PC-3 (cell line): ENCODE measurements around the gene HBB.

Experiments
- CTCF ChIP-seq: fragments of 300-600 bp; sonication (generic); conservative IDR thresholded peaks from 2 replicates; pipeline ENCODE4 v1.5.1; 2017; ENCODE audit warnings: antibody characterized with exemption, low read depth, mild to moderate bottlenecking, low read length
- EZH2 ChIP-seq: fragments of 300-600 bp; sonication (generic); IDR thresholded peaks from one replicate; pipeline ENCODE4 v1.6.1; 2017; ENCODE audit warnings: antibody characterized with exemption, mild to moderate bottlenecking, low read length; ENCODE audit not compliant: unreplicated experiment
- EZH2phosphoT487 ChIP-seq: fragments of 300-600 bp; sonication (generic); IDR thresholded peaks from 2 replicates; pipeline ENCODE4 v1.6.1; 2018; ENCODE audit warnings: mild to moderate bottlenecking, antibody characterized with exemption, low read length, borderline replicate concordance

GRCh38 chr11:5275369-5276110 lies 48.7 kb upstream of the HBB start:
- TF ChIP-seq CTCF (no peak), EZH2 (no peak), EZH2phosphoT487 (no peak)
